Globus pallidus (tissue), 1 donor: Measurements from ENCODE around the gene MYH9.

ENCODE experiments used
- DNase-seq: peaks from one replicate; pipeline ENCODE4 v3.0.0-alpha.2; 2015; ENCODE audit warnings: low spot score

Gene MYH9

GRCh38 chr22:36348760-36349159, 39.0 kb downstream of the MYH9 start:
- DNase-seq = no peak

GRCh38 chr22:36347094-36347493, 40.7 kb downstream of the MYH9 start:
- no peak for DNase-seq

GRCh38 chr22:36344106-36344827, 43.5 kb downstream of the MYH9 start:
- DNase-seq = peak; percentile 92

GRCh38 chr22:36343720-36344105, 44.1 kb downstream of the MYH9 start:
- DNase-seq = peak; percentile 78

GRCh38 chr22:36343070-36343719, 44.6 kb downstream of the MYH9 start:
- no peak for DNase-seq

GRCh38 chr22:36341640-36342041, 46.1 kb downstream of the MYH9 start:
- DNase-seq = peak; percentile 91

- no peak for DNase-seq
Measured at GRCh38 chr22:36340621-36341020, 47.1 kb downstream of the MYH9 start.

GRCh38 chr22:36339171-36340065, 48.3 kb downstream of the MYH9 start:
- no peak for DNase-seq

- no peak for DNase-seq
Measured at GRCh38 chr22:36337365-36338130, 50.2 kb downstream of the MYH9 start.

- no peak for DNase-seq
Measured at GRCh38 chr22:36336246-36337182, 51.3 kb downstream of the MYH9 start.

- DNase-seq = no peak
Measured at GRCh38 chr22:36335621-36336020, 52.1 kb downstream of the MYH9 start.

- DNase-seq = peak; percentile 92
Measured at GRCh38 chr22:36334821-36335603, 52.8 kb downstream of the MYH9 start.

GRCh38 chr22:36334081-36334820, 53.5 kb downstream of the MYH9 start:
- DNase-seq = no peak

- no peak for DNase-seq
Measured at GRCh38 chr22:36333644-36334043, 54.1 kb downstream of the MYH9 start.

- no peak for DNase-seq
Measured at GRCh38 chr22:36332623-36333332, 55.0 kb downstream of the MYH9 start.

GRCh38 chr22:36331912-36332622, 55.7 kb downstream of the MYH9 start:
- no peak for DNase-seq

- no peak for DNase-seq
Measured at GRCh38 chr22:36331306-36331911, 56.4 kb downstream of the MYH9 start.
